HepG2 (cell line): ENCODE data around the gene FBXL13. TPM values are rescaled to one million over a fixed set of nuclear protein-coding genes. Genes with fewer than 3 reads are reported as not detected.

Experiments
- ATAC-seq: fragments of 200-7000 bp; cut with Tn5 transposase; 3 replicates; pipeline ENCODE4 v1.9.1; 2020; ENCODE audit warnings: mild to moderate bottlenecking, moderate library complexity
- BruUV-seq: library from RNA; stranded (reverse); fragments of 400-500 nt; replicated peaks from 2 replicates; lab custom pipeline; 2021; lab: Mats Ljungman, UMichigan
- CTCF ChIA-PET: fragments of 300-600 bp; formaldehyde crosslinking; extraction: SDS; loops from one replicate; lab custom pipeline; 2021; ENCODE audit warnings: low total read pairs, inconsistent platforms, low intra/inter-chr PET ratio; lab: Yijun Ruan, JAX
- POLR2A ChIA-PET: fragments of 350-600 bp; sonication (Branson Sonifier 250); formaldehyde crosslinking; loops from one replicate; lab custom pipeline; 2020; ENCODE audit warnings: antibody characterized with exemption, inconsistent platforms; lab: Yijun Ruan, JAX
- DNase-seq: peaks from one replicate; pipeline ENCODE4 v3.0.0-alpha.2; 2015; ENCODE audit warnings: low spot score
- FAIRE-seq: peaks from 3 replicates; lab custom pipeline; 2011; peaks lifted over from hg19 to GRCh38; lab: Jason Lieb, UNC
- H2AFZ ChIP-seq: one replicate; pipeline ENCODE4 v1.6.1; 2011; ENCODE audit warnings: low read length, inconsistent platforms
- H3K27ac ChIP-seq: fragments of 300-600 bp; 3 replicates; pipeline ENCODE4 v1.8.0; 2011; ENCODE audit warnings: mixed run types, mild to moderate bottlenecking, mixed read lengths, low read length, inconsistent platforms; ENCODE audit not compliant: insufficient read depth; ENCODE audit errors: extremely low read length
- H3K27me3 ChIP-seq, 2 experiments: fragments of 200-600 bp in 1 of 2; 2 replicates in 1 of 2; 3 replicates in 1 of 2; pipeline versions ENCODE4 v1.6.0 to v1.8.0; 2011; ENCODE audit warnings: low read length in 2 of 2, mild to moderate bottlenecking in 2 of 2, moderate library complexity in 2 of 2, inconsistent platforms in 1 of 2; ENCODE audit not compliant: insufficient read depth in 2 of 2, control insufficient read depth in 1 of 2
- H3K36me3 ChIP-seq, 2 experiments: fragments of 200-600 bp in 1 of 2; replicated peaks in 1 of 2; 2 replicates in 1 of 2; 3 replicates in 1 of 2; pipeline versions ENCODE4 v1.5.1 to v1.8.0; 2011; ENCODE audit warnings: low read length in 2 of 2, inconsistent platforms in 1 of 2; ENCODE audit not compliant: insufficient read depth in 2 of 2, control insufficient read depth in 1 of 2
- H3K4me1 ChIP-seq: 2 replicates; pipeline ENCODE4 v1.5.1; 2012; ENCODE audit warnings: low read length, inconsistent platforms; ENCODE audit not compliant: insufficient read depth
- H3K4me2 ChIP-seq: 2 replicates; pipeline ENCODE4 v1.6.0; 2011; ENCODE audit warnings: low read depth, low read length, inconsistent platforms
- H3K4me3 ChIP-seq, 3 experiments: fragments of 200-600 bp in 1 of 3; sonication (generic), shearing (Covaris generic) in 1 of 3; replicated peaks in 1 of 3; 2 replicates each; pipeline ENCODE4 v1.5.1; 2011 to 2016; ENCODE audit warnings: low read length in 3 of 3, inconsistent platforms in 2 of 3, low read depth in 2 of 3, mild to moderate bottlenecking in 2 of 3, control low read depth in 1 of 3, mixed read lengths in 1 of 3; ENCODE audit not compliant: insufficient read depth in 1 of 3
- H3K79me2 ChIP-seq: one replicate; pipeline ENCODE4 v1.6.1; 2011; ENCODE audit warnings: low read length, inconsistent platforms; ENCODE audit not compliant: insufficient read depth
- H3K9ac ChIP-seq: 2 replicates; pipeline ENCODE4 v1.6.0; 2011; ENCODE audit warnings: mild to moderate bottlenecking, low read depth, low read length, inconsistent platforms; ENCODE audit not compliant: insufficient read depth
- H3K9me3 ChIP-seq: 2 replicates; pipeline ENCODE4 v1.5.1; 2012; ENCODE audit warnings: mild to moderate bottlenecking, low read length
- H4K20me1 ChIP-seq: 2 replicates; pipeline ENCODE4 v1.6.0; 2011; ENCODE audit warnings: inconsistent platforms, mild to moderate bottlenecking, low read length, moderate library complexity; ENCODE audit not compliant: insufficient read depth
- ASH2L ChIP-seq: fragments of 300-600, 200-600 bp; sonication (generic); IDR thresholded peaks from 2 replicates; pipeline ENCODE4 v1.7.0; 2017; ENCODE audit warnings: low read depth, mild to moderate bottlenecking, moderate library complexity, mixed read lengths, low read length; ENCODE audit not compliant: insufficient read length
- CBX2 ChIP-seq, 2 experiments: fragments of 200-600 bp in 1 of 2; sonication (generic); formaldehyde crosslinking in 1 of 2; IDR thresholded peaks; 2 replicates each; pipeline versions ENCODE4 v1.7.0 to v1.8.1; 2018 to 2022; ENCODE audit warnings: low read depth in 2 of 2, low read length in 1 of 2, mild to moderate bottlenecking in 1 of 2, missing genetic modification reagents in 1 of 2
- EHMT2 ChIP-seq: fragments of 200-600 bp; sonication (generic); IDR thresholded peaks from 2 replicates; pipeline ENCODE4 v1.7.0; 2017; ENCODE audit warnings: antibody characterized with exemption, low read depth, low read length, borderline replicate concordance
- EZH2 ChIP-seq: conservative IDR thresholded peaks from 2 replicates; pipeline ENCODE4 v1.6.1; 2012; ENCODE audit warnings: mild to moderate bottlenecking, low read depth, low read length, moderate library complexity
- MIER2 ChIP-seq: IDR thresholded peaks from 2 replicates; pipeline ENCODE4 v1.6.1; 2016; ENCODE audit warnings: missing biosample characterization, missing genetic modification reagents
- PHB2 ChIP-seq: fragments of 450-650 bp; IDR thresholded peaks from 2 replicates; pipeline ENCODE4 v1.6.1; 2018; ENCODE audit not compliant: partially characterized antibody
- SIX1 ChIP-seq: sonication (generic); formaldehyde crosslinking; IDR thresholded peaks from 2 replicates; pipeline ENCODE4 v1.4.0; 2020; ENCODE audit warnings: missing genetic modification reagents, borderline replicate concordance
- SMAD9 ChIP-seq: sonication (generic); formaldehyde crosslinking; IDR thresholded peaks from 2 replicates; pipeline ENCODE4 v1.5.1; 2020; ENCODE audit warnings: mild to moderate bottlenecking, missing genetic modification reagents
- TAF1 ChIP-seq: sonication (generic); formaldehyde crosslinking; IDR thresholded peaks from 2 replicates; pipeline ENCODE4 v1.4.0; 2020; ENCODE audit warnings: missing genetic modification reagents
- ZFP37 ChIP-seq: sonication (generic); formaldehyde crosslinking; IDR thresholded peaks from 2 replicates; pipeline ENCODE4 v1.4.0; 2020; ENCODE audit warnings: missing genetic modification reagents, borderline replicate concordance
- ZNF224 ChIP-seq: sonication (generic); formaldehyde crosslinking; IDR thresholded peaks from 2 replicates; pipeline ENCODE4 v1.5.0; 2020; ENCODE audit warnings: mild to moderate bottlenecking, missing genetic modification reagents
- ZNF253 ChIP-seq: sonication (generic); formaldehyde crosslinking; IDR thresholded peaks from 2 replicates; pipeline ENCODE4 v1.8.0; 2022; ENCODE audit warnings: mild to moderate bottlenecking, missing genetic modification reagents, borderline replicate concordance
- ZNF496 ChIP-seq: sonication (generic); formaldehyde crosslinking; IDR thresholded peaks from 2 replicates; pipeline ENCODE4 v1.8.1; 2023; ENCODE audit warnings: mild to moderate bottlenecking, moderate library complexity, missing genetic modification reagents; ENCODE audit not compliant: insufficient replicate concordance
- ZNF589 ChIP-seq: sonication (generic); formaldehyde crosslinking; conservative IDR thresholded peaks from 2 replicates; pipeline ENCODE4 v1.8.0; 2022; ENCODE audit warnings: mild to moderate bottlenecking, moderate library complexity, missing genetic modification reagents
- ZNF749 ChIP-seq: sonication (generic); formaldehyde crosslinking; IDR thresholded peaks from 2 replicates; pipeline ENCODE4 v1.8.0; 2022; ENCODE audit warnings: mild to moderate bottlenecking, missing genetic modification reagents, moderate library complexity, borderline replicate concordance
- WGBS: methylation state at CpG from one replicate; pipeline ENCODE4 v1.1.6; 2017; ENCODE audit warnings: low lambda C conversion rate; 5-methylcytosine and 5-hydroxymethylcytosine counted together
- in situ Hi-C: cut with HindIII; loops from 2 replicates; pipeline ENCODE4 v1.10.0; 2017; ENCODE audit warnings: low pct_unique_long_range_greater_than_20kb; ENCODE audit not compliant: extremely low pct_ligation_motif_present
- intact Hi-C: fragments of 100-400 bp; cut with micrococcal nuclease; formaldehyde crosslinking; loops from one replicate; pipeline ENCODE4 v1.10.0; 2022; ENCODE audit not compliant: unreplicated experiment
- polyA plus RNA-seq, 8 experiments: library from polyadenylated mRNA; depleted of rRNA in 3 of 8; stranded (reverse) in 7 of 8; unstranded in 1 of 8; fragments of >200 nt; fragmentation: Illumina TruSeq in 4 of 8; extraction: Trizol in 4 of 8; gene quantifications; 2 replicates each; pipeline versions ENCODE4 v1.2.1 to v1.2.3, GENCODE V29; 2011 to 2016; ENCODE audit warnings: low read depth in 4 of 8, missing spikeins in 1 of 8, mixed read lengths in 1 of 8; ENCODE audit not compliant: insufficient read depth in 1 of 8
- total RNA-seq, 5 experiments: library from RNA; depleted of rRNA; stranded (reverse); fragments of >200 nt; fragmentation: Illumina TruSeq; extraction: Trizol; gene quantifications; 2 replicates each; pipeline ENCODE4 v1.2.3, GENCODE V29; 2016; ENCODE audit warnings: low read depth in 1 of 5
- TF ChIP-seq, protein P1 (sequence below): sonication (generic); formaldehyde crosslinking; IDR thresholded peaks from 2 replicates; pipeline ENCODE4 v1.5.0; 2020; ENCODE audit warnings: mild to moderate bottlenecking, missing genetic modification reagents
- TF ChIP-seq, protein P2 (sequence below): sonication (generic); formaldehyde crosslinking; IDR thresholded peaks from 2 replicates; pipeline ENCODE4 v1.8.1; 2023; ENCODE audit warnings: mild to moderate bottlenecking, inconsistent platforms, moderate library complexity, missing genetic modification reagents, borderline replicate concordance
- TF ChIP-seq, protein P3 (sequence below): sonication (generic); formaldehyde crosslinking; IDR thresholded peaks from 2 replicates; pipeline ENCODE4 v1.4.0; 2020; ENCODE audit warnings: mild to moderate bottlenecking, missing genetic modification reagents
- TF ChIP-seq, protein P4 (sequence below): sonication (generic); formaldehyde crosslinking; IDR thresholded peaks from 2 replicates; pipeline ENCODE4 v1.4.0; 2020; ENCODE audit warnings: mild to moderate bottlenecking, missing genetic modification reagents

The FBXL13 gene
- total and polyA plus RNA-seq, 2 of the 13 experiments (the other 11 are each of a cell fraction or from before 2014, with no cell fraction given), result 0.24 to 0.77 TPM

DNA sequence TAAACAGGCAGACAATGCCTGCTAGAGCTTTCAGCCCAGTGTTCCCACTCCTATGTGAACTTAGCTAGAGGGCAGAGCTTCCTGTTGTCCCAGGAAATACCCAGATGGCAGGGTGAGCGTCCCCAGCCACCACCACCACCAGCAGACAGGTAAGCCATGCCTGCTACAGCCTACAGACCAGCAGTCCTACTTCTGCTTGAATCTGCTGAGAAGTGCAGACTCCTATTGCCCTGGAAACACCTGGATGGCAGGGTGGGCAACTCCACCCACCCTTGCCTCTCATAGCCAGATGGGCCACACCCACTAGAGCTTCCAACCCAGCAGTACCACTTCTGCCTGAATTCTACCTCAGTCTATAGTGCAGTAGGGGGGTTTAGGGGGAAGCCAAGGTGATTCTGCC, 64.4 kb downstream of the FBXL13 start:
- Histone ChIP-seq H3K27ac (no peak overlapping the region), H3K36me3 (no peaks in the 10 kb centered on the region), H3K9ac (no peak overlapping the region), H3K9me3 (no peaks in the 10 kb centered on the region), H2AFZ (no peak overlapping the region), H3K79me2 (no peaks in the 10 kb centered on the region), H4K20me1 (no peaks in the 10 kb centered on the region), H3K4me2 (no peak overlapping the region), H3K4me3 (no peak overlapping the region), H3K27me3 (no peaks in the 10 kb centered on the region), H3K4me1 (no peaks in the 10 kb centered on the region)
- no TSS peak for BruUV-seq
- no peak for DNase-seq
- TF ChIP-seq TAF1 (CRISPR knock-in tag), result no peak
- no peak for TF ChIP-seq PHB2
- no peak for TF ChIP-seq CBX2 (IDR thresholded peaks at IDR 0.05; ENCODE audit: low read depth, low read length)
- no peak for TF ChIP-seq CBX2 (CRISPR knock-in tag; IDR thresholded peaks at IDR 0.05; ENCODE audit: low read depth)
- TF ChIP-seq, protein P1, sequence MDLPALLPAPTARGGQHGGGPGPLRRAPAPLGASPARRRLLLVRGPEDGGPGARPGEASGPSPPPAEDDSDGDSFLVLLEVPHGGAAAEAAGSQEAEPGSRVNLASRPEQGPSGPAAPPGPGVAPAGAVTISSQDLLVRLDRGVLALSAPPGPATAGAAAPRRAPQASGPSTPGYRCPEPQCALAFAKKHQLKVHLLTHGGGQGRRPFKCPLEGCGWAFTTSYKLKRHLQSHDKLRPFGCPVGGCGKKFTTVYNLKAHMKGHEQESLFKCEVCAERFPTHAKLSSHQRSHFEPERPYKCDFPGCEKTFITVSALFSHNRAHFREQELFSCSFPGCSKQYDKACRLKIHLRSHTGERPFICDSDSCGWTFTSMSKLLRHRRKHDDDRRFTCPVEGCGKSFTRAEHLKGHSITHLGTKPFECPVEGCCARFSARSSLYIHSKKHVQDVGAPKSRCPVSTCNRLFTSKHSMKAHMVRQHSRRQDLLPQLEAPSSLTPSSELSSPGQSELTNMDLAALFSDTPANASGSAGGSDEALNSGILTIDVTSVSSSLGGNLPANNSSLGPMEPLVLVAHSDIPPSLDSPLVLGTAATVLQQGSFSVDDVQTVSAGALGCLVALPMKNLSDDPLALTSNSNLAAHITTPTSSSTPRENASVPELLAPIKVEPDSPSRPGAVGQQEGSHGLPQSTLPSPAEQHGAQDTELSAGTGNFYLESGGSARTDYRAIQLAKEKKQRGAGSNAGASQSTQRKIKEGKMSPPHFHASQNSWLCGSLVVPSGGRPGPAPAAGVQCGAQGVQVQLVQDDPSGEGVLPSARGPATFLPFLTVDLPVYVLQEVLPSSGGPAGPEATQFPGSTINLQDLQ (CRISPR knock-in tag), result no peak
- TF ChIP-seq SIX1 (CRISPR knock-in tag), result no peak
- no peak for TF ChIP-seq SMAD9 (CRISPR knock-in tag)
- no peak for TF ChIP-seq MIER2 (CRISPR knock-in tag)
- no peak for TF ChIP-seq ZNF253 (CRISPR knock-in tag)
- no peak for TF ChIP-seq ZNF496 (CRISPR knock-in tag)
- no peak for TF ChIP-seq EHMT2
- no peak for TF ChIP-seq ZFP37 (CRISPR knock-in tag)
- no peak for TF ChIP-seq ASH2L
- TF ChIP-seq, protein P2, sequence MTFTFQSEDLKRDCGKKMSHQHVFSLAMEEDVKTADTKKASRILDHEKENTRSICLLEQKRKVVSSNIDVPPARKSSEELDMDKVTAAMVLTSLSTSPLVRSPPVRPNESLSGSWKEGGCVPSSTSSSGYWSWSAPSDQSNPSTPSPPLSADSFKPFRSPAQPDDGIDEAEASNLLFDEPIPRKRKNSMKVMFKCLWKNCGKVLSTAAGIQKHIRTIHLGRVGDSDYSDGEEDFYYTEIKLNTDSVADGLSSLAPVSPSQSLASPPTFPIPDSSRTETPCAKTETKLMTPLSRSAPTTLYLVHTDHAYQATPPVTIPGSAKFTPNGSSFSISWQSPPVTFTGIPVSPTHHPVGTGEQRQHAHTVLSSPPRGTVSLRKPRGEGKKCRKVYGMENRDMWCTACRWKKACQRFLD (CRISPR knock-in tag), result no peak
- TF ChIP-seq ZNF749, result no peak
- TF ChIP-seq ZNF224 (CRISPR knock-in tag), result no peak
- TF ChIP-seq EZH2, result no peak
- TF ChIP-seq, protein P3, sequence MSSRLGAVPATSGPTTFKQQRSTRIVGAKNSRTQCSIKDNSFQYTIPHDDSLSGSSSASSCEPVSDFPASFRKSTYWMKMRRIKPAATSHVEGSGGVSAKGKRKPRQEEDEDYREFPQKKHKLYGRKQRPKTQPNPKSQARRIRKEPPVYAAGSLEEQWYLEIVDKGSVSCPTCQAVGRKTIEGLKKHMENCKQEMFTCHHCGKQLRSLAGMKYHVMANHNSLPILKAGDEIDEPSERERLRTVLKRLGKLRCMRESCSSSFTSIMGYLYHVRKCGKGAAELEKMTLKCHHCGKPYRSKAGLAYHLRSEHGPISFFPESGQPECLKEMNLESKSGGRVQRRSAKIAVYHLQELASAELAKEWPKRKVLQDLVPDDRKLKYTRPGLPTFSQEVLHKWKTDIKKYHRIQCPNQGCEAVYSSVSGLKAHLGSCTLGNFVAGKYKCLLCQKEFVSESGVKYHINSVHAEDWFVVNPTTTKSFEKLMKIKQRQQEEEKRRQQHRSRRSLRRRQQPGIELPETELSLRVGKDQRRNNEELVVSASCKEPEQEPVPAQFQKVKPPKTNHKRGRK (CRISPR knock-in tag), result no peak
- TF ChIP-seq, protein P4, sequence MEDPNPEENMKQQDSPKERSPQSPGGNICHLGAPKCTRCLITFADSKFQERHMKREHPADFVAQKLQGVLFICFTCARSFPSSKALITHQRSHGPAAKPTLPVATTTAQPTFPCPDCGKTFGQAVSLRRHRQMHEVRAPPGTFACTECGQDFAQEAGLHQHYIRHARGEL, result no peak
- no peak for TF ChIP-seq ZNF589 (CRISPR knock-in tag)
- WGBS, result 33% methylated on average over 1 of the region's 1 CpG
- no peak for FAIRE-seq
- POLR2A ChIA-PET, result no interaction called here
- CTCF ChIA-PET, result no interaction called here
- intact Hi-C loops, result no loop called here
- in situ Hi-C loops, result no loop called here
- ATAC-seq, result no peak
